Measurements from ENCODE around the gene IVNS1ABP.

DNA sequence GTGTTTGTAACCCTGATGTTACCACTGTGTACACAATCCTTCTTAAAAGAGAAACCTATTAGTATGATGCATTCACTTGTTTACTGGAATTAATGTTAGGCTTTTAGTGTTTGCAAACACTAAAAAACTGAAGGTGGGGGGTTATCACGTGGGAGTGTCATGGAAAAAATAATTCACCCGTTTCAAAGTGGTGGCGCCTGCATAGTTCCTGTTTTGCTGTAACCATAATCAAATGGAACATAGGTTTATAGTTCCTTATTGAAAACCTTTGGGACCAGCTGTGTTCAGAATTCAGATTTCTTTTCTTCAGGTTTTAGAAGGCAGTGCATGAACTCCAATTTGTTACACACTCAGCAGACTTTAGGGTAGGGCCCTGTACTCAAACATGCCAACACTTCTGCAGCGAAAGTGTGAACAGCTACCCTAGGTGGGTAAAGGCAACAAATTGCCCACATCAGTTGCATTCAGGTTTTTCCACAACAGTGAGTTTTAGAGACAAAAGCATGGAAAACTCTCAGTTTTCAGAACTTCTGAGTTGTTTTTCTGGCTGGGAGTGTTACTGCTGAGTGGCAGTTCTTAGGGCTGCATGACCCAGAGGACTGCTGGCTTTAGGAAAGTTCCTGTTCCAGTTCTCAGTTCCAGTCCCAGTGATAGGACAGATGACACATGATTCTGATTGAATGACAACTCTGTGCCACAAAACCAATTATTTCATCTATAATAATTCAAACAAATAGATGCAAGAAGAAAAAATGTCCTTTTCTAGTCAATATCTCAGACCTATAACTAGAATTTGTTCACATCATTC lies 29.1 kb upstream of the IVNS1ABP start:
- TF ChIP-seq, protein P1, sequence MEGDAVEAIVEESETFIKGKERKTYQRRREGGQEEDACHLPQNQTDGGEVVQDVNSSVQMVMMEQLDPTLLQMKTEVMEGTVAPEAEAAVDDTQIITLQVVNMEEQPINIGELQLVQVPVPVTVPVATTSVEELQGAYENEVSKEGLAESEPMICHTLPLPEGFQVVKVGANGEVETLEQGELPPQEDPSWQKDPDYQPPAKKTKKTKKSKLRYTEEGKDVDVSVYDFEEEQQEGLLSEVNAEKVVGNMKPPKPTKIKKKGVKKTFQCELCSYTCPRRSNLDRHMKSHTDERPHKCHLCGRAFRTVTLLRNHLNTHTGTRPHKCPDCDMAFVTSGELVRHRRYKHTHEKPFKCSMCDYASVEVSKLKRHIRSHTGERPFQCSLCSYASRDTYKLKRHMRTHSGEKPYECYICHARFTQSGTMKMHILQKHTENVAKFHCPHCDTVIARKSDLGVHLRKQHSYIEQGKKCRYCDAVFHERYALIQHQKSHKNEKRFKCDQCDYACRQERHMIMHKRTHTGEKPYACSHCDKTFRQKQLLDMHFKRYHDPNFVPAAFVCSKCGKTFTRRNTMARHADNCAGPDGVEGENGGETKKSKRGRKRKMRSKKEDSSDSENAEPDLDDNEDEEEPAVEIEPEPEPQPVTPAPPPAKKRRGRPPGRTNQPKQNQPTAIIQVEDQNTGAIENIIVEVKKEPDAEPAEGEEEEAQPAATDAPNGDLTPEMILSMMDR (IDR thresholded peaks at IDR 0.05): no peak
- TF ChIP-seq POLR2A (IDR thresholded peaks at IDR 0.05): no peak
